ENCODE data around the gene SNHG17.

- no peak for TF ChIP-seq CTCF (IDR thresholded peaks at IDR 0.05 in 2 of 3, conservative IDR thresholded peaks at IDR 0.05 in 1 of 3; ENCODE audit: insufficient read depth in 2 of 3, low read depth in 1 of 3, low read length in 3 of 3)
- no peak for TF ChIP-seq ZNF197 (CRISPR knock-in tag; IDR thresholded peaks at IDR 0.05; ENCODE audit: low read depth)
- no peak for TF ChIP-seq PKNOX1 (IDR thresholded peaks at IDR 0.05)
- TF ChIP-seq ESRRA (IDR thresholded peaks at IDR 0.05; ENCODE audit: borderline replicate concordance, low read depth): no peak
- no peak for TF ChIP-seq ZBTB7A (IDR thresholded peaks at IDR 0.05; ENCODE audit: borderline replicate concordance, control insufficient read depth, low read depth, low read length)
- no peak for TF ChIP-seq IFI16 (CRISPR knock-in tag; IDR thresholded peaks at IDR 0.05)
- no peak for TF ChIP-seq FOSL1 (tag; conservative IDR thresholded peaks at IDR 0.05)
- TF ChIP-seq POLR2A (conservative IDR thresholded peaks at IDR 0.05): no peak
- TF ChIP-seq STAT5B (CRISPR knock-in tag; IDR thresholded peaks at IDR 0.05): no peak
- no peak for TF ChIP-seq ZSCAN29 (IDR thresholded peaks at IDR 0.05)
- TF ChIP-seq TCF7L2 (IDR thresholded peaks at IDR 0.05; ENCODE audit: low read depth, low read length): no peak
- no peak for TF ChIP-seq MAX (CRISPR knock-in tag; IDR thresholded peaks at IDR 0.05)
- no peak for TF ChIP-seq ZKSCAN3 (CRISPR knock-in tag; IDR thresholded peaks at IDR 0.05)
These were observed 40.0 kb downstream of the SNHG17 start for GRCh38 chr20:38395165-38395564.

Measured in K562 (cell line).